GM19035 (cell line): ENCODE data around the gene SDS.
"Not testable (repeated sequence)": the region's sequence is repeated elsewhere in the genome, so short reads cannot be mapped to it uniquely, and the experiment has no call there.

Experiments
- ATAC-seq: cut with Tn5 transposase; IDR thresholded peaks from one replicate; pipeline ENCODE4 v1.9.1; 2021; ENCODE audit not compliant: unreplicated experiment

Gene SDS

GRCh38 chr12:113354192-113354591 is 49.5 kb downstream of the SDS start:
- ATAC-seq = not testable (repeated sequence)

DNA sequence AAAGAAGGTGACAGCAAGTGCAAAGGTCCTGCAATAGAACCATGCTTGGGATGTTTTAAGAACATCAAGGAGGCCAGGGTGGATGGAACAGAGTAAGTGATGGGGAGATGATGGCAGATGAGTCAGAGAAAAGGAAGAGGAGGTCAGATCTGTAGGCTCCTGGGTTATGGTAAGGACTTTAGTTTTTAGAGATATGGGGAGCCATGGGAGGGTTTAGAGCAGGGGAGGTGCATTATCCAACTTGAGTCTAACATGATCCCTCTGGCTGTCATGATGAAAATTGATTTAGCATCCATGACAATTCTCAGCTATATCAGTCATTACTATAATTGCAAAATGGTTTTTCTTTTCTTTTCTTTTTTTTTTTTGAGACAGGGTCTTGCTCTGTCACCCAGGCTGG is 52.6 kb downstream of the SDS start:
- no peak for ATAC-seq

GRCh38 chr12:113348849-113349536 is 54.7 kb downstream of the SDS start:
- ATAC-seq = no peak

DNA sequence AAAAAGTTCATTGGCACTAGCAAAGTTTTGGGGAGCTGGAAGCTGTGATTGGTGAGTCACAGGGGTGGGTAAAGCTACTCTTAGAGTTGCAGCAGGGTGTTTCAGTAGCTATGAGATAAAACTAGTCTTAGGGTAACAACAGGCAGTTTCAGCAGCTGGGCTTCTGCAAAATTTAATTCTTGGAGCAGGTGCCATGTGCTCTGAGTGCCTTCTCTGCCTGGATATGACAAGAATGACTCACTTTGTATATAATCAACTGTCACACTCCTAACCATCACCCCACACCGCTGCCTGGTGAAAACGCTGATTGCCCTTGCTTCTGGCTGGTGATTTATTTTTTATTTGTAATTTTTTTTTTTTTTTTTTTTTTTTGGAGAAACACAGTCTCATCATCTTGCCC is 55.8 kb downstream of the SDS start:
- no peak for ATAC-seq

DNA sequence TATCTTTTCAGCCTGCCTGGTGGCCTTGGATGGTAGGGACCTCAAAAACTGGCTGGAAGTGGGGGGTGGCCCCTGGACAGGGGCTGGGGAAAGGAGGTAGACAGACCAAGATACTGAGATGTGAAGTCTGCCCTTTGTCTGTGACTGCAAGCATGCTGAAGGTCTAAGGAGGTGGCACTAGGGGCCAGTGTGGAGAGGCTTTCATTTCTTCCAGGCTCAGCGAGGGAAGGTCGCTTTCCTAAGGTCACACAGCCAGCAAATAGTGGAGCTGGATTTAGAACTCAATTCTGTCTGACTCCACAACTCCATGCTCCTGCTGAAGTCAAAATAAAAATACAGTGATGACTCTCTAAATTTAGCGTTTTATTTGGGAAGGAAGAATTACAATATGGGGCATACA is 56.6 kb downstream of the SDS start:
- ATAC-seq = no peak

GRCh38 chr12:113346353-113346752 is 57.3 kb downstream of the SDS start:
- ATAC-seq = no peak

- no peak for ATAC-seq
Measured at GRCh38 chr12:113345318-113345717, 58.4 kb downstream of the SDS start.
